K562 (cell line): ENCODE results near the gene SOD1. TPM values are rescaled to one million over a fixed set of nuclear protein-coding genes. Genes with fewer than 3 reads are reported as not detected.

ENCODE experiments used
- polyA plus RNA-seq, 8 experiments: library from polyadenylated mRNA; depleted of rRNA in 4 of 8; stranded (reverse) in 5 of 8; unstranded in 3 of 8; fragments of >200 nt; fragmentation: Nextera tagmentation in 2 of 8; fragmentation: Illumina TruSeq in 1 of 8; extraction: Ambion mirVana in 2 of 8; extraction: Trizol in 1 of 8; gene quantifications; 2 replicates each; pipeline versions ENCODE4 v1.2.1 to v1.2.3, GENCODE V29; 2011 to 2014; ENCODE audit warnings: inconsistent platforms in 1 of 8, missing spikeins in 1 of 8
- small RNA-seq: library from RNA; depleted of rRNA; stranded (forward); fragments of <200 nt; gene quantifications from one replicate; pipeline ENCODE3, GENCODE V24; 2014
- total RNA-seq, 7 experiments: library from RNA; depleted of rRNA in 6 of 7; stranded (reverse); fragments of >200 nt in 6 of 7; fragmentation: Illumina TruSeq in 2 of 7; extraction: Trizol in 2 of 7; gene quantifications; 2 replicates each; pipeline versions ENCODE4 v1.2.1 to v1.2.3, GENCODE V29; 2011 to 2021; ENCODE audit warnings: low replicate concordance in 1 of 7

Gene SOD1
- total and polyA plus RNA-seq, 9 of the 15 experiments (the other 6 are each of a cell fraction or from before 2014, with no cell fraction given) = 452 to 1,409 (median 633) TPM

Small RNA genes within 50 kb of the gene (small RNA-seq; reads per million reads assigned to genes)
- gene RF01241 = not detected

Other genes starting within 250 kb of the SOD1 start
- 11.6 and 14.9 TPM in 2 replicates for gene SCAF4, start 72.4 kb downstream of the SOD1 start, total RNA-seq (2014; rRNA removed)
- 17.2 and 18.8 TPM in 2 replicates for gene SCAF4, start 72.4 kb downstream of the SOD1 start, total RNA-seq (2014; rRNA removed; fragmentation: Illumina TruSeq; extraction: Trizol)
- gene SCAF4, start 72.4 kb downstream of the SOD1 start, total RNA-seq (2015; rRNA removed; fragmentation: Illumina TruSeq; extraction: Trizol) = 14.4 and 16.0 TPM in 2 replicates
- 52.2 and 55.7 TPM in 2 replicates for gene SCAF4, start 72.4 kb downstream of the SOD1 start, total RNA-seq (2021)
- gene SCAF4, start 72.4 kb downstream of the SOD1 start, polyA plus RNA-seq (2011; rRNA removed) = 27.3 and 33.9 TPM in 2 replicates
- 44.2 and 48.2 TPM in 2 replicates for gene SCAF4, start 72.4 kb downstream of the SOD1 start, polyA plus RNA-seq (2014; fragmentation: Illumina TruSeq; extraction: Trizol)
- 1 to 10 TPM; 2.3 to 5.1 TPM for gene SCAF4, start 72.4 kb downstream of the SOD1 start, polyA plus RNA-seq (2014; fragmentation: Nextera tagmentation; extraction: Ambion mirVana)
- 28.3 and 30.3 TPM in 2 replicates for gene SCAF4, start 72.4 kb downstream of the SOD1 start, polyA plus RNA-seq (2014; rRNA removed)
- not detected in 2 replicates for gene HUNK, start 213.3 kb downstream of the SOD1 start, total RNA-seq (2014; rRNA removed)
- not detected in 2 replicates for gene HUNK, start 213.3 kb downstream of the SOD1 start, total RNA-seq (2014; rRNA removed; fragmentation: Illumina TruSeq; extraction: Trizol)
- not detected in 2 replicates for gene HUNK, start 213.3 kb downstream of the SOD1 start, total RNA-seq (2015; rRNA removed; fragmentation: Illumina TruSeq; extraction: Trizol)
- gene HUNK, start 213.3 kb downstream of the SOD1 start, total RNA-seq (2021) = 0.02 TPM in 1 of 2 replicates, not detected in the other
- not detected in 2 replicates for gene HUNK, start 213.3 kb downstream of the SOD1 start, polyA plus RNA-seq (2011; rRNA removed)
- not detected in 2 replicates for gene HUNK, start 213.3 kb downstream of the SOD1 start, polyA plus RNA-seq (2014; fragmentation: Illumina TruSeq; extraction: Trizol)
- not detected for gene HUNK, start 213.3 kb downstream of the SOD1 start, polyA plus RNA-seq (2014; fragmentation: Nextera tagmentation; extraction: Ambion mirVana)
- gene HUNK, start 213.3 kb downstream of the SOD1 start, polyA plus RNA-seq (2014; rRNA removed) = not detected in 2 replicates